ENCODE results near the gene LIG3.
"Not testable (repeated sequence)": the region's sequence is repeated elsewhere in the genome, so short reads cannot be mapped to it uniquely, and the experiment has no call there.

Gene LIG3

GRCh38 chr17:35044181-35044580 lies 63.9 kb downstream of the LIG3 start:
- TF ChIP-seq OSR1 (CRISPR knock-in tag; IDR thresholded peaks at IDR 0.05) = no peak
- TF ChIP-seq ZC3H10 (CRISPR knock-in tag; IDR thresholded peaks at IDR 0.05) = no peak
- no peak for TF ChIP-seq ZNF8 (CRISPR knock-in tag; IDR thresholded peaks at IDR 0.05)
- no peak for TF ChIP-seq PATZ1 (CRISPR knock-in tag; IDR thresholded peaks at IDR 0.05; ENCODE audit: borderline replicate concordance)
- TF ChIP-seq ARNTL (CRISPR knock-in tag; IDR thresholded peaks at IDR 0.05; ENCODE audit: borderline replicate concordance, low read depth) = no peak
- TF ChIP-seq ZNF565 (CRISPR knock-in tag; conservative IDR thresholded peaks at IDR 0.05; ENCODE audit: low read depth) = no peak
- no peak for TF ChIP-seq CREB5 (CRISPR knock-in tag; IDR thresholded peaks at IDR 0.05; ENCODE audit: low read depth)
- TF ChIP-seq TSHZ2 (CRISPR knock-in tag; IDR thresholded peaks at IDR 0.05) = no peak
- TF ChIP-seq BACH2 (CRISPR knock-in tag; IDR thresholded peaks at IDR 0.05; ENCODE audit: borderline replicate concordance) = no peak
- no peak for TF ChIP-seq ZNF70 (CRISPR knock-in tag; IDR thresholded peaks at IDR 0.05)
- TF ChIP-seq TOX (CRISPR knock-in tag; IDR thresholded peaks at IDR 0.05; ENCODE audit: borderline replicate concordance) = no peak
- no peak for TF ChIP-seq CSRNP3 (CRISPR knock-in tag; IDR thresholded peaks at IDR 0.05)
- no peak for TF ChIP-seq ZFP30 (CRISPR knock-in tag; IDR thresholded peaks at IDR 0.05)
- TF ChIP-seq PPARA (CRISPR knock-in tag; IDR thresholded peaks at IDR 0.05; ENCODE audit: borderline replicate concordance) = no peak
- no peak for TF ChIP-seq ESRRG (CRISPR knock-in tag; IDR thresholded peaks at IDR 0.05)
- no peak for TF ChIP-seq CSDC2 (CRISPR knock-in tag; IDR thresholded peaks at IDR 0.05)
- TF ChIP-seq POU6F1 (CRISPR knock-in tag; IDR thresholded peaks at IDR 0.05; ENCODE audit: borderline replicate concordance, low read depth) = no peak
- no peak for TF ChIP-seq SNAI2 (CRISPR knock-in tag; IDR thresholded peaks at IDR 0.05)
- no peak for ATAC-seq

GRCh38 chr17:35045458-35045979 lies 65.2 kb downstream of the LIG3 start:
- not testable (repeated sequence) for ATAC-seq

DNA sequence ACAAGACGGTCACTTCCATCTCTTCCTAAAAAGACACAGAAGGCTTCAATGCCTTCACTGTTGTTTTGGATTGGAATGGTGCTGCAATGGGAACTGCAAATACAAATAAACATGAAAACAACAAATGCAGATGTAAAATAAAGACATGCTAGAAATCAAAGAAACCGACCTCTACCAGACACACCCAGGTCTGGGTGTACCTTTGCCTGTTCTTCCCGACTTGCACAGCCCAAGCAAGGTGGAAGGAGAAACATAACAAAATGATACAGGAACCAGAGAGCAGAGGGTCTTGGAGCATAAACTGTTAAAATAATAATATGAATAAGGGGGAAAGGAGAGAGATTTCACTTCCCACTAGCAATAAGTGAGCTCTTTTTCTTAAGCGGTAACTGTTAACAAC lies 65.9 kb downstream of the LIG3 start:
- ATAC-seq = peak; percentile 17; the same call in 1 of the 3 replicates
- TF ChIP-seq RARB (CRISPR knock-in tag; IDR thresholded peaks at IDR 0.05) (no peak), TCF4 (CRISPR knock-in tag; IDR thresholded peaks at IDR 0.05; ENCODE audit: borderline replicate concordance) (no peak), POU6F1 (CRISPR knock-in tag; IDR thresholded peaks at IDR 0.05; ENCODE audit: borderline replicate concordance, low read depth) (no peak), ZNF8 (CRISPR knock-in tag; IDR thresholded peaks at IDR 0.05) (no peak), ESRRG (CRISPR knock-in tag; IDR thresholded peaks at IDR 0.05) (no peak), ARNTL (CRISPR knock-in tag; IDR thresholded peaks at IDR 0.05; ENCODE audit: borderline replicate concordance, low read depth) (no peak), BACH2 (CRISPR knock-in tag; IDR thresholded peaks at IDR 0.05; ENCODE audit: borderline replicate concordance) (no peak), CSRNP3 (CRISPR knock-in tag; IDR thresholded peaks at IDR 0.05) (no peak), TOX (CRISPR knock-in tag; IDR thresholded peaks at IDR 0.05; ENCODE audit: borderline replicate concordance) (no peak), PATZ1 (CRISPR knock-in tag; IDR thresholded peaks at IDR 0.05; ENCODE audit: borderline replicate concordance) (no peak), CSDC2 (CRISPR knock-in tag; IDR thresholded peaks at IDR 0.05) (no peak), ZNF70 (CRISPR knock-in tag; IDR thresholded peaks at IDR 0.05) (no peak), ZFP3 (CRISPR knock-in tag; IDR thresholded peaks at IDR 0.05) (no peak), ISL1 (CRISPR knock-in tag; IDR thresholded peaks at IDR 0.05) (no peak), ZFP30 (CRISPR knock-in tag; IDR thresholded peaks at IDR 0.05) (no peak), ZC3H10 (CRISPR knock-in tag; IDR thresholded peaks at IDR 0.05) (no peak)
